ENCODE data around the gene PTPRJ. TPM values are rescaled to one million over a fixed set of nuclear protein-coding genes. Genes with fewer than 3 reads are reported as not detected.
"Not testable (repeated sequence)": the region's sequence is repeated elsewhere in the genome, so short reads cannot be mapped to it uniquely, and the experiment has no call there.

Gene PTPRJ
- total and polyA plus RNA-seq, 2 donors (not counting 3 experiments of a cell fraction or from before 2014, with no cell fraction given): 3.1 to 7.7 TPM

DNA sequence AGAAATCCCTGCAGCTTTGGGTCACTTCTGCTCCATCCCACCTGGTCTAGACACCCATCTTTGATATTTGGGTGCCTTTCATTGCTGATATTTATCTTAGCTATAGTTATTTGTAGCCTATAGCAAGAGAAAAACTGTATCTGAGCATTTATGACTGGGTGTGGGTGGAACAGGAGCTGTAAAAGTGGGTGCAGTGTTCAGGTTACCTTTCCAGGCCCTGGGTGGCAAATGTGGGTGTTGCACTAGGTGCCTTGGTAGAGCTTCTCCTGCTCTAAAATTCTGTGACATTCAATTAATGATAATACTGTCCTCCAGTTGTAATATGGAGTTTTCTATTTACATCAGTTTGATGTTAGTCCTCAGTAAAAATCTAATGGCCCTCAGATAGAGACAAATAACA lies 157.9 kb downstream of the PTPRJ start:
- ChIA-PET POLR2A (no interaction called here), CTCF (interaction anchor here (1.6 kb wide), 1 partner anchor 11 kb away, joined by 5 read pairs; no protein-coding TSS in a partner anchor)
- H3K27ac ChIP-seq (ENCODE audit: insufficient read depth, low read depth, low read length): no peak overlapping the region
- no peak for FAIRE-seq
- no peak for DNase-seq (ENCODE audit: low read depth, low spot score)
- no peak overlapping the region for H3K4me2 ChIP-seq (ENCODE audit: insufficient read depth, low read length)
- H3K9me3 ChIP-seq (replicated peaks; ENCODE audit: control insufficient read depth, insufficient read depth, low read length): no peaks in the 10 kb centered on the region
- intact Hi-C loops (cut with micrococcal nuclease): no loop called here
- dilution Hi-C loops (cut with MboI; ENCODE audit: extremely low pct_ligation_motif_present, low sequenced_read_pairs): no loop called here
- no peak overlapping the region for H2AFZ ChIP-seq (ENCODE audit: low read depth, low read length)
- no peak overlapping the region for H3K9ac ChIP-seq (replicated peaks; ENCODE audit: extremely low read depth, insufficient read depth, low read length)
- H3K4me1 ChIP-seq (ENCODE audit: control insufficient read depth, extremely low read depth, insufficient read depth, low read length): no peaks in the 10 kb centered on the region
- BruUV-seq (replicated peaks): no TSS peak
- TF ChIP-seq, protein P1, sequence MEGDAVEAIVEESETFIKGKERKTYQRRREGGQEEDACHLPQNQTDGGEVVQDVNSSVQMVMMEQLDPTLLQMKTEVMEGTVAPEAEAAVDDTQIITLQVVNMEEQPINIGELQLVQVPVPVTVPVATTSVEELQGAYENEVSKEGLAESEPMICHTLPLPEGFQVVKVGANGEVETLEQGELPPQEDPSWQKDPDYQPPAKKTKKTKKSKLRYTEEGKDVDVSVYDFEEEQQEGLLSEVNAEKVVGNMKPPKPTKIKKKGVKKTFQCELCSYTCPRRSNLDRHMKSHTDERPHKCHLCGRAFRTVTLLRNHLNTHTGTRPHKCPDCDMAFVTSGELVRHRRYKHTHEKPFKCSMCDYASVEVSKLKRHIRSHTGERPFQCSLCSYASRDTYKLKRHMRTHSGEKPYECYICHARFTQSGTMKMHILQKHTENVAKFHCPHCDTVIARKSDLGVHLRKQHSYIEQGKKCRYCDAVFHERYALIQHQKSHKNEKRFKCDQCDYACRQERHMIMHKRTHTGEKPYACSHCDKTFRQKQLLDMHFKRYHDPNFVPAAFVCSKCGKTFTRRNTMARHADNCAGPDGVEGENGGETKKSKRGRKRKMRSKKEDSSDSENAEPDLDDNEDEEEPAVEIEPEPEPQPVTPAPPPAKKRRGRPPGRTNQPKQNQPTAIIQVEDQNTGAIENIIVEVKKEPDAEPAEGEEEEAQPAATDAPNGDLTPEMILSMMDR (IDR thresholded peaks at IDR 0.05; ENCODE audit: extremely low read depth in 1 of 2, insufficient read depth in 1 of 2, low read depth in 1 of 2, low read length in 2 of 2): no peak
- TF ChIP-seq, protein P2, sequence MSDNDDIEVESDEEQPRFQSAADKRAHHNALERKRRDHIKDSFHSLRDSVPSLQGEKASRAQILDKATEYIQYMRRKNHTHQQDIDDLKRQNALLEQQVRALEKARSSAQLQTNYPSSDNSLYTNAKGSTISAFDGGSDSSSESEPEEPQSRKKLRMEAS (IDR thresholded peaks at IDR 0.05; ENCODE audit: insufficient read depth, insufficient read length): no peak
- no peak for TF ChIP-seq POLR2A (IDR thresholded peaks at IDR 0.05; ENCODE audit: low read depth, low read length)
- no peak for TF ChIP-seq EZH2 (IDR thresholded peaks at IDR 0.05; ENCODE audit: borderline replicate concordance, low read depth, low read length, severe bottlenecking)
- no peak for TF ChIP-seq JUN (IDR thresholded peaks at IDR 0.05; ENCODE audit: borderline replicate concordance, insufficient read depth, insufficient read length, low read depth)
- no peak for TF ChIP-seq GATA2 (IDR thresholded peaks at IDR 0.05; ENCODE audit: insufficient read depth, insufficient read length, low read depth, low read length)
- no peak for TF ChIP-seq MYC (IDR thresholded peaks at IDR 0.05; ENCODE audit: low read depth, low read length)
- H3K27me3 ChIP-seq (ENCODE audit: control insufficient read depth in 2 of 2, insufficient read depth in 2 of 2, low read length in 2 of 2): no peaks in the 10 kb centered on the region
- no peaks in the 10 kb centered on the region for H3K9me1 ChIP-seq (replicated peaks; ENCODE audit: control insufficient read depth, extremely low read depth, insufficient read depth, low read length)
- H4K20me1 ChIP-seq (replicated peaks; ENCODE audit: control insufficient read depth, extremely low read depth, insufficient read depth, low read length): no peaks in the 10 kb centered on the region
- H3K4me3 ChIP-seq (replicated peaks in 1 of 3; ENCODE audit: insufficient read depth in 1 of 3, low read depth in 1 of 3, low read length in 3 of 3): no peak overlapping the region
- H3K79me2 ChIP-seq (ENCODE audit: control insufficient read depth, insufficient read depth, low read length): no peaks in the 10 kb centered on the region
- H3K36me3 ChIP-seq (ENCODE audit: control insufficient read depth in 2 of 2, extremely low read depth in 1 of 2, insufficient read depth in 2 of 2, low read length in 2 of 2): no peaks in the 10 kb centered on the region

DNA sequence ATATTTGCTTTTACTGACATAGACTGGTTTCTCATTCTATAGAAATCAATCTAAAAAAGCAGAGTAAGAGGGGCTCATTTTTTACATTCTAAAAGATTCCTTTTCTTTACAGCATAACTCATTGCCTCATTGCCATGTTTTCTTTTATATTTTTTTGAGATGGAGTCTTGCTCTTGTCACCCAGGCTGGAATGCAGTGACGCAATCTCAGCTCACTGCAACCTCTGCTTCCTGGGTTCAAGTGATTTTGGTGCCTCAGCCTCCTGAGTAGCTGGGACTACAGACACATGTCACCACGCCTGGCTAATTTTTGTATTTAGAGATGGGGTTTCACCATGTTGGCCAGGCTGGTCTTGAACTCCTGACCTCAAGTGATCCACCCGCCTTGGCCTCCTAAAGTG lies 159.5 kb downstream of the PTPRJ start:
- H3K36me3 ChIP-seq (ENCODE audit: control insufficient read depth in 2 of 2, extremely low read depth in 1 of 2, insufficient read depth in 2 of 2, low read length in 2 of 2); H3K4me2 ChIP-seq (ENCODE audit: insufficient read depth, low read length); H3K79me2 ChIP-seq (ENCODE audit: control insufficient read depth, insufficient read depth, low read length); dilution Hi-C loops (cut with MboI; ENCODE audit: extremely low pct_ligation_motif_present, low sequenced_read_pairs); H3K9ac ChIP-seq (replicated peaks; ENCODE audit: extremely low read depth, insufficient read depth, low read length); H3K27ac ChIP-seq (ENCODE audit: insufficient read depth, low read depth, low read length); intact Hi-C loops (cut with micrococcal nuclease); H4K20me1 ChIP-seq (replicated peaks; ENCODE audit: control insufficient read depth, extremely low read depth, insufficient read depth, low read length); H3K9me1 ChIP-seq (replicated peaks; ENCODE audit: control insufficient read depth, extremely low read depth, insufficient read depth, low read length); H3K9me3 ChIP-seq (replicated peaks; ENCODE audit: control insufficient read depth, insufficient read depth, low read length); H3K4me1 ChIP-seq (ENCODE audit: control insufficient read depth, extremely low read depth, insufficient read depth, low read length); FAIRE-seq; H2AFZ ChIP-seq (ENCODE audit: low read depth, low read length); DNase-seq (ENCODE audit: low read depth, low spot score); BruUV-seq (replicated peaks); POLR2A ChIA-PET; H3K27me3 ChIP-seq (ENCODE audit: control insufficient read depth in 2 of 2, insufficient read depth in 2 of 2, low read length in 2 of 2); H3K4me3 ChIP-seq (replicated peaks in 1 of 3; ENCODE audit: insufficient read depth in 1 of 3, low read depth in 1 of 3, low read length in 3 of 3): not testable (repeated sequence)
- CTCF ChIA-PET: interaction anchor here (1.2 to 1.5 kb wide), 2 partner anchors 9 to 31 kb away, joined by 3 read pairs; no protein-coding TSS in a partner anchor

Data from endothelial cell of umbilical vein (primary cell).